Medulla oblongata (tissue), 1 donor: ENCODE data around the gene ZNF579.

Experiments
- DNase-seq: peaks from one replicate; pipeline ENCODE4 v3.0.0-alpha.2; 2015; ENCODE audit errors: extremely low spot score

The ZNF579 gene

GRCh38 chr19:55613396-55613795, 32.7 kb upstream of the ZNF579 start:
- no peak for DNase-seq

GRCh38 chr19:55611983-55612645, 31.5 kb upstream of the ZNF579 start:
- DNase-seq, result no peak

GRCh38 chr19:55611300-55611982, 30.8 kb upstream of the ZNF579 start:
- no peak for DNase-seq

- no peak for DNase-seq
Measured at GRCh38 chr19:55609326-55609725, 28.7 kb upstream of the ZNF579 start.

- no peak for DNase-seq
Measured at GRCh38 chr19:55606817-55607216, 26.2 kb upstream of the ZNF579 start.

- DNase-seq, result no peak
Measured at GRCh38 chr19:55606471-55606787, 25.8 kb upstream of the ZNF579 start.

- peak; percentile 83 for DNase-seq
Measured at GRCh38 chr19:55605637-55606470, 25.2 kb upstream of the ZNF579 start, which contains the start of gene ZNF865. Gene ZNF865, plus strand, starts transcription at chr19:55605647. Its CDS starts 7,972 bp downstream, at chr19:55613619.

GRCh38 chr19:55605207-55605636, 24.6 kb upstream of the ZNF579 start:
- DNase-seq, result peak; percentile 95

GRCh38 chr19:55603581-55604292, 23.1 kb upstream of the ZNF579 start:
- no peak for DNase-seq

GRCh38 chr19:55603115-55603514, 22.5 kb upstream of the ZNF579 start:
- DNase-seq, result no peak

GRCh38 chr19:55602104-55603001, 21.7 kb upstream of the ZNF579 start:
- no peak for DNase-seq

GRCh38 chr19:55601084-55601483, 20.4 kb upstream of the ZNF579 start:
- DNase-seq, result peak; percentile 37

GRCh38 chr19:55600662-55601028, 20.0 kb upstream of the ZNF579 start:
- no peak for DNase-seq

GRCh38 chr19:55599842-55600661, 19.4 kb upstream of the ZNF579 start, which contains the start of gene ZNF524:
Gene ZNF524, plus strand, starts transcription at chr19:55600288. Its CDS starts 1,825 bp downstream, at chr19:55602113.
- peak; percentile 96 for DNase-seq

GRCh38 chr19:55599468-55599841, 18.8 kb upstream of the ZNF579 start, which contains the start of gene FIZ1:
Gene FIZ1, minus strand, starts transcription at chr19:55599517. Its CDS starts 1,652 bp downstream, at chr19:55597865.
- DNase-seq, result peak; percentile 100

GRCh38 chr19:55598719-55599467, 18.2 kb upstream of the ZNF579 start:
- peak; percentile 95 for DNase-seq

GRCh38 chr19:55598034-55598433, 17.4 kb upstream of the ZNF579 start:
- DNase-seq, result no peak

- DNase-seq, result no peak
Measured at GRCh38 chr19:55597501-55597921, 16.9 kb upstream of the ZNF579 start.

GRCh38 chr19:55596304-55596703, 15.7 kb upstream of the ZNF579 start:
- no peak for DNase-seq
